HepG2 (cell line): Measurements from ENCODE around the gene SPTB. TPM values are rescaled to one million over a fixed set of nuclear protein-coding genes. Genes with fewer than 3 reads are reported as not detected.

Experiments
- ATAC-seq: fragments of 200-7000 bp; cut with Tn5 transposase; 3 replicates; pipeline ENCODE4 v1.9.1; 2020; ENCODE audit warnings: mild to moderate bottlenecking, moderate library complexity
- BruUV-seq: library from RNA; stranded (reverse); fragments of 400-500 nt; replicated peaks from 2 replicates; lab custom pipeline; 2021; lab: Mats Ljungman, UMichigan
- CTCF ChIA-PET: fragments of 300-600 bp; formaldehyde crosslinking; extraction: SDS; loops from one replicate; lab custom pipeline; 2021; ENCODE audit warnings: low total read pairs, inconsistent platforms, low intra/inter-chr PET ratio; lab: Yijun Ruan, JAX
- POLR2A ChIA-PET: fragments of 350-600 bp; sonication (Branson Sonifier 250); formaldehyde crosslinking; loops from one replicate; lab custom pipeline; 2020; ENCODE audit warnings: antibody characterized with exemption, inconsistent platforms; lab: Yijun Ruan, JAX
- DNase-seq: peaks from one replicate; pipeline ENCODE4 v3.0.0-alpha.2; 2015; ENCODE audit warnings: low spot score
- FAIRE-seq: peaks from 3 replicates; lab custom pipeline; 2011; peaks lifted over from hg19 to GRCh38; lab: Jason Lieb, UNC
- H2AFZ ChIP-seq: one replicate; pipeline ENCODE4 v1.6.1; 2011; ENCODE audit warnings: low read length, inconsistent platforms
- H3K27ac ChIP-seq: fragments of 300-600 bp; 3 replicates; pipeline ENCODE4 v1.8.0; 2011; ENCODE audit warnings: mixed run types, mild to moderate bottlenecking, mixed read lengths, low read length, inconsistent platforms; ENCODE audit not compliant: insufficient read depth; ENCODE audit errors: extremely low read length
- H3K27me3 ChIP-seq, 2 experiments: fragments of 200-600 bp in 1 of 2; 2 replicates in 1 of 2; 3 replicates in 1 of 2; pipeline versions ENCODE4 v1.6.0 to v1.8.0; 2011; ENCODE audit warnings: low read length in 2 of 2, mild to moderate bottlenecking in 2 of 2, moderate library complexity in 2 of 2, inconsistent platforms in 1 of 2; ENCODE audit not compliant: insufficient read depth in 2 of 2, control insufficient read depth in 1 of 2
- H3K36me3 ChIP-seq, 2 experiments: fragments of 200-600 bp in 1 of 2; replicated peaks in 1 of 2; 2 replicates in 1 of 2; 3 replicates in 1 of 2; pipeline versions ENCODE4 v1.5.1 to v1.8.0; 2011; ENCODE audit warnings: low read length in 2 of 2, inconsistent platforms in 1 of 2; ENCODE audit not compliant: insufficient read depth in 2 of 2, control insufficient read depth in 1 of 2
- H3K4me1 ChIP-seq: 2 replicates; pipeline ENCODE4 v1.5.1; 2012; ENCODE audit warnings: low read length, inconsistent platforms; ENCODE audit not compliant: insufficient read depth
- H3K4me2 ChIP-seq: 2 replicates; pipeline ENCODE4 v1.6.0; 2011; ENCODE audit warnings: low read depth, low read length, inconsistent platforms
- H3K4me3 ChIP-seq, 3 experiments: fragments of 200-600 bp in 1 of 3; sonication (generic), shearing (Covaris generic) in 1 of 3; replicated peaks in 1 of 3; 2 replicates each; pipeline ENCODE4 v1.5.1; 2011 to 2016; ENCODE audit warnings: low read length in 3 of 3, inconsistent platforms in 2 of 3, low read depth in 2 of 3, mild to moderate bottlenecking in 2 of 3, control low read depth in 1 of 3, mixed read lengths in 1 of 3; ENCODE audit not compliant: insufficient read depth in 1 of 3
- H3K79me2 ChIP-seq: one replicate; pipeline ENCODE4 v1.6.1; 2011; ENCODE audit warnings: low read length, inconsistent platforms; ENCODE audit not compliant: insufficient read depth
- H3K9ac ChIP-seq: 2 replicates; pipeline ENCODE4 v1.6.0; 2011; ENCODE audit warnings: mild to moderate bottlenecking, low read depth, low read length, inconsistent platforms; ENCODE audit not compliant: insufficient read depth
- H3K9me3 ChIP-seq: 2 replicates; pipeline ENCODE4 v1.5.1; 2012; ENCODE audit warnings: mild to moderate bottlenecking, low read length
- H4K20me1 ChIP-seq: 2 replicates; pipeline ENCODE4 v1.6.0; 2011; ENCODE audit warnings: inconsistent platforms, mild to moderate bottlenecking, low read length, moderate library complexity; ENCODE audit not compliant: insufficient read depth
- ATF1 ChIP-seq: IDR thresholded peaks from 2 replicates; pipeline ENCODE4 v1.6.1; 2016; ENCODE audit warnings: mild to moderate bottlenecking, control low read depth
- ZFY ChIP-seq: sonication (generic); formaldehyde crosslinking; IDR thresholded peaks from 2 replicates; pipeline ENCODE4 v1.4.0; 2020; ENCODE audit warnings: missing genetic modification reagents
- ZNF598 ChIP-seq: sonication (generic); formaldehyde crosslinking; IDR thresholded peaks from 2 replicates; pipeline ENCODE4 v1.5.1; 2020; ENCODE audit warnings: mild to moderate bottlenecking, missing genetic modification reagents, borderline replicate concordance
- ZNF879 ChIP-seq: sonication (generic); formaldehyde crosslinking; IDR thresholded peaks from 2 replicates; pipeline ENCODE4 v1.8.1; 2023; ENCODE audit warnings: missing genetic modification reagents
- WGBS: methylation state at CpG from one replicate; pipeline ENCODE4 v1.1.6; 2017; ENCODE audit warnings: low lambda C conversion rate; 5-methylcytosine and 5-hydroxymethylcytosine counted together
- in situ Hi-C: cut with HindIII; loops from 2 replicates; pipeline ENCODE4 v1.10.0; 2017; ENCODE audit warnings: low pct_unique_long_range_greater_than_20kb; ENCODE audit not compliant: extremely low pct_ligation_motif_present
- intact Hi-C: fragments of 100-400 bp; cut with micrococcal nuclease; formaldehyde crosslinking; loops from one replicate; pipeline ENCODE4 v1.10.0; 2022; ENCODE audit not compliant: unreplicated experiment
- polyA plus RNA-seq, 8 experiments: library from polyadenylated mRNA; depleted of rRNA in 3 of 8; stranded (reverse) in 7 of 8; unstranded in 1 of 8; fragments of >200 nt; fragmentation: Illumina TruSeq in 4 of 8; extraction: Trizol in 4 of 8; gene quantifications; 2 replicates each; pipeline versions ENCODE4 v1.2.1 to v1.2.3, GENCODE V29; 2011 to 2016; ENCODE audit warnings: low read depth in 4 of 8, missing spikeins in 1 of 8, mixed read lengths in 1 of 8; ENCODE audit not compliant: insufficient read depth in 1 of 8
- total RNA-seq, 5 experiments: library from RNA; depleted of rRNA; stranded (reverse); fragments of >200 nt; fragmentation: Illumina TruSeq; extraction: Trizol; gene quantifications; 2 replicates each; pipeline ENCODE4 v1.2.3, GENCODE V29; 2016; ENCODE audit warnings: low read depth in 1 of 5
- TF ChIP-seq, protein P1 (sequence below): sonication (generic); IDR thresholded peaks from 2 replicates; pipeline ENCODE4 v1.6.1; 2016; ENCODE audit warnings: low read depth, borderline replicate concordance
- TF ChIP-seq, protein P2 (sequence below): IDR thresholded peaks from 2 replicates; pipeline ENCODE4 v1.6.1; 2018; ENCODE audit warnings: missing genetic modification reagents

SPTB gene
- total and polyA plus RNA-seq, 2 of the 13 experiments (the other 11 are each of a cell fraction or from before 2014, with no cell fraction given) = 0.01 to 0.02 TPM

DNA sequence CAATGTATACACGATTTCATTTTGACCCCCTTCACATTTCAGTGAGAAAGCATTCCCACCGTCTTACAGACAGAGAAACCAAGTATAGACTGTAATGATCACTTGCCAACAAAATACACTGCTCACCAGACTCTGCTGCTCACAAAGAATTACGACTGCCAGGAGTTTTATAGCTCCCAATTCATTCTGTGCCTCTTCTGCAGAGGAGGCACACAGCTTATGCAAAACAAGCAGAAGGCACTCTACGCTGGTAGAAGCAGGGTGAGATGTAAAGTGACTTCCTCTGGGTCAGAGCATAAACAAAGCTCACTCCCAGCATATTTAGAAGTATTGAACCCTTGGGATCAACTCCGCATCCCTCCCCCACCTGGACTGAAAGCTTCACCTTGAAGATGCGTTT is 14.6 kb downstream of the SPTB start (continued):
- TF ChIP-seq, protein P1, sequence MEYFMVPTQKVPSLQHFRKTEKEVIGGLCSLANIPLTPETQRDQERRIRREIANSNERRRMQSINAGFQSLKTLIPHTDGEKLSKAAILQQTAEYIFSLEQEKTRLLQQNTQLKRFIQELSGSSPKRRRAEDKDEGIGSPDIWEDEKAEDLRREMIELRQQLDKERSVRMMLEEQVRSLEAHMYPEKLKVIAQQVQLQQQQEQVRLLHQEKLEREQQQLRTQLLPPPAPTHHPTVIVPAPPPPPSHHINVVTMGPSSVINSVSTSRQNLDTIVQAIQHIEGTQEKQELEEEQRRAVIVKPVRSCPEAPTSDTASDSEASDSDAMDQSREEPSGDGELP = no peak
- no peak for TF ChIP-seq ZFY (CRISPR knock-in tag)

DNA sequence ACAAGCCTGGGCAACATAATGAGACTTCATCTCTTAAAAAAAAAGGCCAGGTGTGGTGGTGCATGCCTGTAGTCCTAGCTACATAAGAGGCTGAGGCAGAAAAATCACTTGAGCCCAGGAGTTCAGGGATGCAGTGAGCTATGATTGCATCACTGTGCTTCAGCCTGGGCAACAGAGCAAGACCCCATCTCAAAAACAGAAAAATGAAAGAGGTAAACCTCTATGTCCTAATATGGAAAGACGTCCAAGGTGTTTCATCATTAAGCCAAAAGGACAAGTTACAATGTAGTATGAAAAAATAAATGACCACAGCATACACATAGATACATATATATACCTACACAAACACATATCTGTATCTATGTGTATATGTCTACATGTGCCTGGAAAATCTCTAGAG is 15.4 kb downstream of the SPTB start:
- H3K27ac ChIP-seq = no peak overlapping the region
- no peak for ATAC-seq
- H3K9me3 ChIP-seq = no peaks in the 10 kb centered on the region
- no peaks in the 10 kb centered on the region for H3K4me1 ChIP-seq
- POLR2A ChIA-PET = no interaction called here
- H3K4me3 ChIP-seq = no peak overlapping the region
- WGBS = 31% methylated on average over 1 of the region's 1 CpG
- TF ChIP-seq, protein P2, sequence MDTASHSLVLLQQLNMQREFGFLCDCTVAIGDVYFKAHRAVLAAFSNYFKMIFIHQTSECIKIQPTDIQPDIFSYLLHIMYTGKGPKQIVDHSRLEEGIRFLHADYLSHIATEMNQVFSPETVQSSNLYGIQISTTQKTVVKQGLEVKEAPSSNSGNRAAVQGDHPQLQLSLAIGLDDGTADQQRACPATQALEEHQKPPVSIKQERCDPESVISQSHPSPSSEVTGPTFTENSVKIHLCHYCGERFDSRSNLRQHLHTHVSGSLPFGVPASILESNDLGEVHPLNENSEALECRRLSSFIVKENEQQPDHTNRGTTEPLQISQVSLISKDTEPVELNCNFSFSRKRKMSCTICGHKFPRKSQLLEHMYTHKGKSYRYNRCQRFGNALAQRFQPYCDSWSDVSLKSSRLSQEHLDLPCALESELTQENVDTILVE = no peak
- TF ChIP-seq ATF1 (CRISPR knock-in tag) (no peak), ZNF879 (no peak), ZNF598 (no peak)
- no peak overlapping the region for H3K9ac ChIP-seq
- intact Hi-C loops (no loop called here), in situ Hi-C loops (no loop called here)
- FAIRE-seq = no peak
- no peak for DNase-seq
- H2AFZ ChIP-seq = no peak overlapping the region
- H3K27me3 ChIP-seq = peaks cover 10 to 46% of the 10 kb centered on the region in 2 experiments
- H3K79me2 ChIP-seq = no peaks in the 10 kb centered on the region
- CTCF ChIA-PET = no interaction called here
- no peak overlapping the region for H3K4me2 ChIP-seq
- BruUV-seq = no TSS peak
- H4K20me1 ChIP-seq = no peaks in the 10 kb centered on the region
- H3K36me3 ChIP-seq = no peaks in the 10 kb centered on the region
